Retinal pigment epithelial cell (primary cell): ENCODE results near the gene DNAH10.

ENCODE experiments used
- DNase-seq: peaks from one replicate; pipeline ENCODE4 v3.0.0-alpha.2; 2010; ENCODE audit warnings: low read depth
- H3K4me3 ChIP-seq: 2 replicates; pipeline ENCODE4 v1.5.1; 2011; ENCODE audit warnings: mild to moderate bottlenecking, low read length, control low read depth, moderate library complexity
- CTCF ChIP-seq: conservative IDR thresholded peaks from 2 replicates; pipeline ENCODE4 v1.5.1; 2011; ENCODE audit warnings: low read depth, low read length, control low read depth, inconsistent platforms

The DNAH10 gene

DNA sequence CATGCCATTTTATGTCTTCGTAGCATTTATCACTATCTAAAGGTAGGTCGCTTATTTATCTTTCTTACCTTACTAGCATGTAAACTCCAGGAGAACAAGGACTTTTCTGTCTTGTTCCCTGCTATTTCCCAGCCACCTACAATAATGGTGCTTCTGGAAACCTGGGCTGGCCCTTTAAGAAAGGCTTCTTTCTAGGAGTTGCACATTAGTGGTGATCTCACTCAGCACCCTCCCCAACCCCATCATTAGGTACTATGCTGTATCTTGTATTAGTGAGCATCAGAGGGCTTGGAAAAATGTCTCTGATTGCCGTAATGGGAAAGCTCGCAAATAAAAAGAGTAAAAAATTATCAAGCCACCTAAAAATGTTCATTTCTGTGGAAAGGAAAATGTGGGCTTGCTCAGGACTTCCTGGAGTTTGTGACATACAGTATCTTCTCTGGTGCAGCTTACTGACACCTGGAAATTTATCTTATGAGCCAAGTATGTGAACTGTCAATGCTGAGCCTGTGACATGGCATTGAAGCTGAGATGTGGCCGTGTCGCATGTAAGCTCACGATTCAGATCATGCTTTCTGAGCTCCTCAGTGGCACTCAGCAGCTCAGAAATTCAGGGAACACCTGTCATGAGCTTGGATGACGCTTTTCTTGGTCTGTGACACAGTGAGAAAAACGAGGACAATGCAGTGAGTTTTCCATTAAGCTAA is 198.1 kb downstream of the DNAH10 start:
- DNase-seq: no peak

DNA sequence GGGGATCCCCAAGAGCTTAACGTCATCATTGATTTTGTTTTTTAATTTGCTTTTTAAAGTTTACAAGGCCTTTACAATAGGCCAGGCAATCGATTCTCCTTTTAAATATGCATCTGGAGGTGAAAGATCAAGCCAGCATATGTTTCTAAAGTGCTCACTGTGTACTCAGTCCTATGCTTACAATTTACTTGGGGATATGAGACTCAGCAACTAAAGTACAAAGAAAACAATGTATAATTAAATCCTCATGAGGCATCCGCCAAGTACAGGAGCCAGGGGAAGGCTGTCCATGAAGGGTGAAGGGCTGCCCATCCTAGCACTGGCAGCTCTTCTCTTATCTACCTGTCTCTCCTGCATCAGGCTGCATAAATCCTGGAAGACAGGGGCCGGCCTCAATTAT is 198.8 kb downstream of the DNAH10 start:
- no peak for DNase-seq
- H3K4me3 ChIP-seq: no peak overlapping the region
- no peak for TF ChIP-seq CTCF

More for the DNA sequence above, 198.1 kb downstream of the DNAH10 start:
- no peak for TF ChIP-seq CTCF
- no peak overlapping the region for H3K4me3 ChIP-seq

DNA sequence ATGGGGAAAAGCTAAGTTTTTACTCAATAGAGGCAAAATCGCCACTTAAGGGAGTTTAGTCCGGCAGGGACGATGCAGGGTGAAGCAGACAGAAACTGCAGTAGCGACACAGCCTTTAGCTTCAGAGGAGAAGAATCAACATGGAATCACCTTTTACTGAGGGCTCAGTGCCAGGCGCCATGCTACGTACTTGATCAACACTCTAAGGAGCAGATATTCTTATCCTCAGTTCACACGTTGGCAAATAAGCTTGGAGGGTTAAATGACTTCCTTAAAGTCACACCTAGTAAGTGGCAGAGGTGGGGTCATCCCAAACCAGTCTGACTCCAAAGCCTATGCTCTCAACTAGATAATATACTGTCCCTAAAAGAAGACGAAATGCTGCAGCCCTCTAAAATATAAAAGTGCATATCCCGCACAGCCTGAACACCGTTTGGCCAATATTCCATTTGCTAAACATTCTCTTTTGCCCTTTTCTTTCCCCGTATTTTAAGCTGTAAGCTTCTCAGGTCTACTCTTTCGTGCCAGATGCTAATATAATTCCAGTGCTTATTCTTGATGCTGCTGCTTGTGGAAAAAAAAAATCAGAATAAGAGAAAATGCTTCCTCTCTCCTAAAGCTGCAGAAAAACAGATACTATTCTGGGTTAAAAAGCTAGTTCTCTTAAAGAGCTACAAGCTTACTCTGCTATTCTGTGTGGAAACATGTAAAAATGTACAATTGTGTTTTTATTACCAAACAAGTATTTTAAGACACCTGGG is 199.7 kb downstream of the DNAH10 start:
- no peak for DNase-seq
- no peak for TF ChIP-seq CTCF
- H3K4me3 ChIP-seq: no peak overlapping the region

- no peak overlapping the region for H3K4me3 ChIP-seq
- TF ChIP-seq CTCF: no peak
- DNase-seq: no peak
These were observed 200.4 kb downstream of the DNAH10 start for GRCh38 chr12:123962513-123962912.

GRCh38 chr12:123963821-123964220 is 201.7 kb downstream of the DNAH10 start:
- H3K4me3 ChIP-seq: no peak overlapping the region
- TF ChIP-seq CTCF: no peak
- DNase-seq: no peak

GRCh38 chr12:123965382-123965781 is 203.3 kb downstream of the DNAH10 start:
- no peak for DNase-seq
- no peak for TF ChIP-seq CTCF
- no peak overlapping the region for H3K4me3 ChIP-seq

DNA sequence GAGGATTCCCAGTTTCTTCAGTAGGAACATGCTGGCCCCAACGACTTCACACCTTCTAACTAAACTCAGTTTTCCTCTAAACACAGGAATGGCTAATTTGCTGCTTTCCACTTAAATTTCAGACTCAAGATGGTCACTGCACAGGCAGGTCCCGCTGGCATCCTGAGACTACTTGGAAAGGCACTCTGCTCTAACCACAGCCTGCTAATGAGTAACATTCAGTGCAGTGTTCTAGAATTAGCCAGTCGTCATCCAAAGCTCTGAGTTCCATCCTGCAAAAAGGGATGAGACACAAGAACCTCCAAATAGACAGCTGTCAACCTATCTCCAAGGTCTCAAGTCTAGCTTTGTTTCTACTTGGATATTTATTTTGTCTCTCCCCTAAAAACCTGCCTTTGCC is 204.5 kb downstream of the DNAH10 start:
- no peak overlapping the region for H3K4me3 ChIP-seq
- TF ChIP-seq CTCF: no peak
- DNase-seq: no peak
